ENCODE data around the gene CEBPG.
A peak's percentile ranks its signal among the peaks of the same experiment; 100 is the strongest.

Gene CEBPG

GRCh38 chr19:33373453-33374235, at the start of gene CEBPG:
Gene CEBPG (plus strand): TSS chr19:33373709. CDS start chr19:33379240, 5,531 bp downstream.
- peak; percentile 93 for DNase-seq

GRCh38 chr19:33324628-33325027, 48.9 kb upstream of the CEBPG start:
- DNase-seq = no peak

GRCh38 chr19:33325920-33326319, 47.6 kb upstream of the CEBPG start:
- DNase-seq = no peak

GRCh38 chr19:33329060-33329459, 44.4 kb upstream of the CEBPG start:
- DNase-seq = no peak

GRCh38 chr19:33329736-33330135, 43.8 kb upstream of the CEBPG start:
- no peak for DNase-seq

GRCh38 chr19:33332248-33332647, 41.3 kb upstream of the CEBPG start:
- DNase-seq = no peak

GRCh38 chr19:33333151-33333550, 40.4 kb upstream of the CEBPG start:
- no peak for DNase-seq

- DNase-seq = no peak
Observed at GRCh38 chr19:33333642-33334041, 39.9 kb upstream of the CEBPG start.

- no peak for DNase-seq
Observed at GRCh38 chr19:33334271-33334670, 39.2 kb upstream of the CEBPG start.

- DNase-seq = no peak
Observed at GRCh38 chr19:33335446-33335845, 38.1 kb upstream of the CEBPG start.

- DNase-seq = no peak
Observed at GRCh38 chr19:33339016-33339984, 34.2 kb upstream of the CEBPG start.

GRCh38 chr19:33340991-33341390, 32.5 kb upstream of the CEBPG start:
- no peak for DNase-seq

- DNase-seq = no peak
Observed at GRCh38 chr19:33343301-33343700, 30.2 kb upstream of the CEBPG start.

- DNase-seq = no peak
Observed at GRCh38 chr19:33343859-33344572, 29.5 kb upstream of the CEBPG start.

- DNase-seq = no peak
Observed at GRCh38 chr19:33344573-33344925, 29.0 kb upstream of the CEBPG start.

GRCh38 chr19:33345163-33345562, 28.3 kb upstream of the CEBPG start:
- DNase-seq = no peak

GRCh38 chr19:33346665-33347064, 26.8 kb upstream of the CEBPG start:
- no peak for DNase-seq

- no peak for DNase-seq
Observed at GRCh38 chr19:33347300-33347699, 26.2 kb upstream of the CEBPG start.

- no peak for DNase-seq
Observed at GRCh38 chr19:33348301-33349010, 25.1 kb upstream of the CEBPG start.

- DNase-seq = no peak
Observed at GRCh38 chr19:33349319-33350289, 23.9 kb upstream of the CEBPG start.
